Activated gamma-delta T cell treated with anti-CD3 and anti-CD28 coated beads, Interleukin-2, amount 50 U/mL, for 16 hours (primary cell): ENCODE data around the gene ROR2.

Experiments used
- DNase-seq: peaks from one replicate; pipeline ENCODE4 v3.0.0-alpha.2; 2020; ENCODE audit warnings: low read depth

ROR2 gene

GRCh38 chr9:91515074-91515687, 434.8 kb downstream of the ROR2 start:
- DNase-seq, result no peak
